Stimulated activated CD4-positive, alpha-beta T cell treated with anti-CD3 and anti-CD28 coated beads, Interleukin-15, amount 100 ng/mL, for 24 hours (primary cell): ENCODE results near the gene PBX2.

ENCODE experiments used
- DNase-seq: peaks from one replicate; pipeline ENCODE4 v3.0.0-alpha.2; 2020

The PBX2 gene

GRCh38 chr6:32170294-32170693 is 19.7 kb downstream of the PBX2 start:
- DNase-seq: no peak

- DNase-seq: no peak
Observed at GRCh38 chr6:32168807-32169591, 21.0 kb downstream of the PBX2 start.

GRCh38 chr6:32168350-32168749 is 21.7 kb downstream of the PBX2 start:
- DNase-seq: no peak

- DNase-seq: no peak
Observed at GRCh38 chr6:32167761-32168262, 22.2 kb downstream of the PBX2 start.

- no peak for DNase-seq
Observed at GRCh38 chr6:32167154-32167760, 22.7 kb downstream of the PBX2 start.

- no peak for DNase-seq
Observed at GRCh38 chr6:32166411-32167061, 23.5 kb downstream of the PBX2 start.

- no peak for DNase-seq
Observed at GRCh38 chr6:32164295-32164694, 25.7 kb downstream of the PBX2 start, which contains the start of gene EGFL8. EGFL8 (plus strand) TSS chr6:32164595; CDS start chr6:32166166, 1,571 bp downstream.

GRCh38 chr6:32163559-32164258 is 26.3 kb downstream of the PBX2 start:
- no peak for DNase-seq

GRCh38 chr6:32158052-32158451 is 31.9 kb downstream of the PBX2 start:
- no peak for DNase-seq

- no peak for DNase-seq
Observed at GRCh38 chr6:32156891-32157290, 33.1 kb downstream of the PBX2 start.

GRCh38 chr6:32154514-32155161 is 35.4 kb downstream of the PBX2 start:
- DNase-seq: peak; percentile 74

- DNase-seq: peak; percentile 89
Observed at GRCh38 chr6:32153564-32154513, 36.2 kb downstream of the PBX2 start, which contains the start of gene PPT2. PPT2 (plus strand) TSS chr6:32154141; CDS start chr6:32154595, 454 bp downstream.

- no peak for DNase-seq
Observed at GRCh38 chr6:32152769-32153563, 37.0 kb downstream of the PBX2 start.

GRCh38 chr6:32151863-32152768 is 37.9 kb downstream of the PBX2 start, which contains the start of gene PRRT1:
PRRT1 (minus strand) TSS chr6:32151939; CDS start chr6:32151827, 112 bp downstream.
- DNase-seq: no peak

- DNase-seq: no peak
Observed at GRCh38 chr6:32151181-32151862, 38.7 kb downstream of the PBX2 start.

- DNase-seq: no peak
Observed at GRCh38 chr6:32149932-32150870, 39.8 kb downstream of the PBX2 start.

- peak; percentile 20 for DNase-seq
Observed at GRCh38 chr6:32149092-32149755, 40.8 kb downstream of the PBX2 start.
